Trophoblast cell (in vitro differentiated cells and primary cell): ENCODE data around the gene SRXN1.

ENCODE experiments used
- DNase-seq, 2 donors: peaks; one replicate each; pipeline ENCODE4 v3.0.0-alpha.2; 2016
- H2AFZ ChIP-seq: 2 replicates; pipeline ENCODE4 v1.6.1; 2013; ENCODE audit warnings: low read length, moderate library complexity, mild to moderate bottlenecking; ENCODE audit not compliant: insufficient read depth, poor library complexity
- H2AK5ac ChIP-seq: 2 replicates; pipeline ENCODE4 v1.6.1; 2013; ENCODE audit warnings: mild to moderate bottlenecking, low read length
- H2BK120ac ChIP-seq: 2 replicates; pipeline ENCODE4 v1.6.1; 2013; ENCODE audit warnings: low read length, mild to moderate bottlenecking, moderate library complexity; ENCODE audit not compliant: insufficient read depth, poor library complexity
- H2BK12ac ChIP-seq: 2 replicates; pipeline ENCODE4 v1.6.1; 2013; ENCODE audit warnings: mild to moderate bottlenecking, low read length, moderate library complexity
- H2BK5ac ChIP-seq: 2 replicates; pipeline ENCODE4 v1.6.1; 2013; ENCODE audit warnings: low read length, low read depth, moderate library complexity, mild to moderate bottlenecking; ENCODE audit not compliant: poor library complexity
- H3K14ac ChIP-seq: 2 replicates; pipeline ENCODE4 v1.6.1; 2013; ENCODE audit warnings: mild to moderate bottlenecking, low read length
- H3K18ac ChIP-seq: 2 replicates; pipeline ENCODE4 v1.6.1; 2013; ENCODE audit warnings: mild to moderate bottlenecking, low read length
- H3K23ac ChIP-seq: 2 replicates; pipeline ENCODE4 v1.6.1; 2013; ENCODE audit warnings: low read length
- H3K27ac ChIP-seq: 2 replicates; pipeline ENCODE4 v1.5.1; 2013; ENCODE audit warnings: low read depth, mild to moderate bottlenecking, inconsistent platforms, low read length, moderate library complexity
- H3K27me3 ChIP-seq: 2 replicates; pipeline ENCODE4 v1.6.1; 2013; ENCODE audit warnings: inconsistent platforms, mild to moderate bottlenecking, low read length, moderate library complexity; ENCODE audit not compliant: insufficient read depth
- H3K36me3 ChIP-seq, 2 experiments: 1 replicate in 1 of 2; 2 replicates in 1 of 2; pipeline ENCODE4 v1.6.1; 2013; ENCODE audit warnings: low read length in 2 of 2, mild to moderate bottlenecking in 2 of 2, moderate library complexity in 1 of 2; ENCODE audit not compliant: insufficient read depth in 2 of 2, control insufficient read depth in 1 of 2
- H3K4ac ChIP-seq: 2 replicates; pipeline ENCODE4 v1.6.1; 2013; ENCODE audit warnings: low read depth, mild to moderate bottlenecking, low read length, moderate library complexity
- H3K4me1 ChIP-seq, 2 experiments: 1 replicate in 1 of 2; 2 replicates in 1 of 2; pipeline ENCODE4 v1.6.1; 2013; ENCODE audit warnings: low read length in 2 of 2, mild to moderate bottlenecking in 2 of 2, moderate library complexity in 1 of 2; ENCODE audit not compliant: insufficient read depth in 2 of 2, control insufficient read depth in 1 of 2
- H3K4me2 ChIP-seq: 2 replicates; pipeline ENCODE4 v1.6.1; 2013; ENCODE audit warnings: inconsistent platforms, mild to moderate bottlenecking, low read length, moderate library complexity
- H3K4me3 ChIP-seq: 2 replicates; pipeline ENCODE4 v1.5.1; 2013; ENCODE audit warnings: mild to moderate bottlenecking, low read depth, low read length, inconsistent platforms
- H3K79me1 ChIP-seq: one replicate; pipeline ENCODE4 v1.6.1; 2013; ENCODE audit warnings: low read length
- H3K79me2 ChIP-seq: 2 replicates; pipeline ENCODE4 v1.6.1; 2013; ENCODE audit warnings: low read length, mild to moderate bottlenecking; ENCODE audit not compliant: control insufficient read depth, insufficient read depth, poor library complexity
- H3K9ac ChIP-seq: 2 replicates; pipeline ENCODE4 v1.6.1; 2013; ENCODE audit warnings: mild to moderate bottlenecking, low read length
- H3K9me3 ChIP-seq: 2 replicates; pipeline ENCODE4 v1.6.1; 2013; ENCODE audit warnings: low read depth, mild to moderate bottlenecking, control low read depth, inconsistent platforms, low read length; ENCODE audit not compliant: insufficient read depth
- H4K12ac ChIP-seq: 2 replicates; pipeline ENCODE4 v1.6.1; 2013; ENCODE audit warnings: low read depth, mild to moderate bottlenecking, low read length, moderate library complexity
- H4K8ac ChIP-seq: 2 replicates; pipeline ENCODE4 v1.6.1; 2013; ENCODE audit warnings: low read depth, mild to moderate bottlenecking, low read length, moderate library complexity
- H4K91ac ChIP-seq: one replicate; pipeline ENCODE4 v1.6.1; 2013; ENCODE audit warnings: low read depth, mild to moderate bottlenecking, low read length, moderate library complexity
- WGBS: extraction: QIAGEN DNeasy Blood & Tissue Kit; methylation state at CpG from one replicate; pipeline ENCODE4 v1.1.7; 2013; ENCODE audit warnings: missing lambda C conversion rate; ENCODE audit not compliant: insufficient read length, insufficient coverage; ENCODE audit errors: extremely low coverage; 5-methylcytosine and 5-hydroxymethylcytosine counted together

SRXN1 gene

GRCh38 chr20:635893-636338 lies 17.1 kb downstream of the SRXN1 start:
- Histone ChIP-seq H3K4me2 (no peak overlapping the region), H3K9ac (no peak overlapping the region), H3K4me1 (peaks cover 0 to 7% of the 10 kb centered on the region in 2 experiments), H3K4me3 (no peak overlapping the region), H2BK120ac (no peak overlapping the region), H3K27me3 (no peaks in the 10 kb centered on the region), H2AK5ac (no peak overlapping the region), H3K18ac (no peak overlapping the region), H2BK12ac (no peak overlapping the region), H4K12ac (no peak overlapping the region), H3K36me3 (no peaks in the 10 kb centered on the region), H2AFZ (no peak overlapping the region), H3K9me3 (peaks cover 2% of the 10 kb centered on the region), H3K27ac (no peak overlapping the region), H3K79me2 (no peaks in the 10 kb centered on the region), H4K8ac (no peak overlapping the region), H2BK5ac (no peak overlapping the region), H3K79me1 (no peaks in the 10 kb centered on the region), H3K23ac (no peak overlapping the region), H3K4ac (no peak overlapping the region), H3K14ac (no peak overlapping the region), H4K91ac (no peak overlapping the region)
- no peak for DNase-seq
- no CpG with 5 or more reads among the region's 7 CpGs for WGBS

- WGBS, result no CpG with 5 or more reads among the region's 9 CpGs
- no peak overlapping the region for H3K18ac ChIP-seq
Measured at GRCh38 chr20:635028-635892, 17.7 kb downstream of the SRXN1 start.

GRCh38 chr20:634148-634925 lies 18.7 kb downstream of the SRXN1 start:
- no peaks in the 10 kb centered on the region for H3K27me3 ChIP-seq
- H3K18ac ChIP-seq, result no peak overlapping the region
- H2AK5ac ChIP-seq, result no peak overlapping the region
- H3K9me3 ChIP-seq, result peaks cover 2% of the 10 kb centered on the region
- no peak overlapping the region for H4K91ac ChIP-seq
- H3K14ac ChIP-seq, result no peak overlapping the region
- H3K4ac ChIP-seq, result no peak overlapping the region
- peaks cover 0 to 4% of the 10 kb centered on the region in 2 experiments for H3K4me1 ChIP-seq
- H3K23ac ChIP-seq, result no peak overlapping the region
- H3K27ac ChIP-seq, result no peak overlapping the region
- no CpG with 5 or more reads among the region's 14 CpGs for WGBS
- no peak overlapping the region for H2BK5ac ChIP-seq
- H3K36me3 ChIP-seq, result no peaks in the 10 kb centered on the region
- no peak overlapping the region for H3K4me3 ChIP-seq
- no peak overlapping the region for H2BK12ac ChIP-seq
- H3K79me1 ChIP-seq, result no peaks in the 10 kb centered on the region
- DNase-seq, result no peak
- H3K79me2 ChIP-seq, result no peaks in the 10 kb centered on the region
- H2BK120ac ChIP-seq, result no peak overlapping the region
- no peak overlapping the region for H3K9ac ChIP-seq
- H3K4me2 ChIP-seq, result no peak overlapping the region
- no peak overlapping the region for H4K12ac ChIP-seq
- no peak overlapping the region for H4K8ac ChIP-seq
- H2AFZ ChIP-seq, result no peak overlapping the region

More at GRCh38 chr20:635028-635892, 17.7 kb downstream of the SRXN1 start:
- Histone ChIP-seq H3K9ac (peak overlapping the region; percentile 20), H4K12ac (no peak overlapping the region), H3K27ac (no peak overlapping the region), H3K79me2 (no peaks in the 10 kb centered on the region), H3K27me3 (no peaks in the 10 kb centered on the region), H3K36me3 (no peaks in the 10 kb centered on the region), H3K79me1 (no peaks in the 10 kb centered on the region), H2BK120ac (no peak overlapping the region), H3K4me2 (no peak overlapping the region), H3K23ac (no peak overlapping the region), H4K91ac (no peak overlapping the region), H3K14ac (no peak overlapping the region), H2BK5ac (no peak overlapping the region), H4K8ac (no peak overlapping the region), H2BK12ac (no peak overlapping the region), H2AFZ (no peak overlapping the region), H3K9me3 (peaks cover 2% of the 10 kb centered on the region), H3K4me3 (no peak overlapping the region), H2AK5ac (no peak overlapping the region), H3K4me1 (peaks cover 0 to 4% of the 10 kb centered on the region in 2 experiments), H3K4ac (no peak overlapping the region)
- DNase-seq, result no peak

- Histone ChIP-seq H3K23ac (no peak overlapping the region), H3K4me3 (no peak overlapping the region), H3K79me1 (no peaks in the 10 kb centered on the region), H4K12ac (no peak overlapping the region), H2AK5ac (no peak overlapping the region), H2BK12ac (no peak overlapping the region), H3K4me2 (no peak overlapping the region), H3K79me2 (no peaks in the 10 kb centered on the region), H2BK120ac (no peak overlapping the region), H3K9me3 (peaks cover 2% of the 10 kb centered on the region), H3K9ac (no peak overlapping the region), H2AFZ (no peak overlapping the region), H3K18ac (no peak overlapping the region), H3K36me3 (no peaks in the 10 kb centered on the region), H3K4ac (no peak overlapping the region), H4K8ac (no peak overlapping the region), H3K4me1 (no peaks in the 10 kb centered on the region), H2BK5ac (no peak overlapping the region), H3K27me3 (no peaks in the 10 kb centered on the region), H3K27ac (no peak overlapping the region), H4K91ac (no peak overlapping the region), H3K14ac (no peak overlapping the region)
- peak in 1 of 2 donors; percentile 24 for DNase-seq
- no CpG with 5 or more reads among the region's 1 CpG for WGBS
Measured at GRCh38 chr20:631101-631500, 21.9 kb downstream of the SRXN1 start.
